SH-SY5Y (cell line): ENCODE results near the gene BHLHE40.

Experiments
- GATA2 ChIP-seq: IDR thresholded peaks from 2 replicates; pipeline ENCODE4 v1.6.1; 2011; ENCODE audit warnings: mild to moderate bottlenecking, low read depth, low read length
- GATA3 ChIP-seq: IDR thresholded peaks from 2 replicates; pipeline ENCODE4 v1.6.1; 2011; ENCODE audit warnings: low read depth, mild to moderate bottlenecking, low read length, moderate library complexity

The BHLHE40 gene

DNA sequence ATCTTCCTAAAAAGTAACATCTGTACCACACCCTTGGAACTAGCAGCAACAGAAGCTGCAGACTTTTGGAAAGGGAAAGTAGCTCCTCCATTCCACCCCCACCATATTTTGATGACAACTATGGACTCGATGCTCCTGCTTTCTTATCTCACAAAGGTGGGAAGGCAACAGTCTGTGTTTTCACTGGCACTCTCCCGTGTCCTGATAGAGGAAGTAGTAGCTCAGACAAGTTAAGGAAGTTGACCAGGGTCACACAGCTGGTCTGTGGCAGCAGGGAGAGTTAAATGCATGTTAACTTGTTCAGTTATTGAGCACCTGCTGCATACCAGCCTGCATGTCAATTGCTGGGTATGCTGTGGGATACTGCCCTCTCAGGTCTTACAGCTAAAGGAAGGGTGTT is 33.1 kb downstream of the BHLHE40 start:
- TF ChIP-seq GATA2, result no peak
- TF ChIP-seq GATA3, result no peak

DNA sequence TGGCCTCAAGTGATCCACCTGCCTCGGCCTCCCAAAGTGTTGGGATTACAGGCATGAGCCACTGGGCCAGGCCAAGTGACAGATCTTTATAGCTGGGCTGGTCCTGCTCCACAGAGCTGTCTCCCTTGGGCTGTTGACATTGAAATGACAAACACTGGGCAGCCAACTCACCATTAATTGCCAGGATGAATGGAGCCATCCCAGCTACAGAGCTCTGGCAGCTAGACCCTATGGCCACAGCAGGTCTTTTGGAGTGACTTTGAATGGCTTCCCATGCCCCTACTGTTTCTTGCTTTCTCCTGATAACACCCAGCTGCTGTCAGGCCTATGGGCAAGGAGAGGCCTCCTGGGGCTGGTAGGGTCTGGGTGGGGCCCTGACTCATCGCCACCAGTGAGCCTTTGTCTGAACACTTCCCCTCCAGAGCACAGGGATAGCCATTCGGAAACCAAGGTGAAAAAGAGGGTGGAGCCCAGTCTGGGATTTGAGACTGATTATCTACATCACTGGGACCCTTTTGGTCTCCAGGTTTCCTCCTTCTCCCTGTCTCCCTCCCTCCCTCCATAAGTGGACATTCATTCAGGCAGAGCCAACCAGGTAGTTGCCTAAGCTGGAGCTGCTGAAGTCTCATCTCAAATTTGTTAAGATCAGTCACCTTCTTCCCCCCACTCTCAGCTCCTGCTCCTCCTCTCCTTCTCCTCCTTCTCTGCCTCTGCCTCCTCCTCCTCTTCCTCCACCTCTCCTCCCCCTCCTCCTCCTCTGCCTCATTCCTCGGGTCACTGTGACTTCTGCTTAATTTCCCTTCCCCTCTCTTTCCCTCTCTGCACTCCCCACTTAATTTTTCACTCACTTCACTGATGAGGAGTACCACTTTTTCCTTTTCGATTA is 34.0 kb downstream of the BHLHE40 start:
- TF ChIP-seq GATA2 (no peak), GATA3 (no peak)

DNA sequence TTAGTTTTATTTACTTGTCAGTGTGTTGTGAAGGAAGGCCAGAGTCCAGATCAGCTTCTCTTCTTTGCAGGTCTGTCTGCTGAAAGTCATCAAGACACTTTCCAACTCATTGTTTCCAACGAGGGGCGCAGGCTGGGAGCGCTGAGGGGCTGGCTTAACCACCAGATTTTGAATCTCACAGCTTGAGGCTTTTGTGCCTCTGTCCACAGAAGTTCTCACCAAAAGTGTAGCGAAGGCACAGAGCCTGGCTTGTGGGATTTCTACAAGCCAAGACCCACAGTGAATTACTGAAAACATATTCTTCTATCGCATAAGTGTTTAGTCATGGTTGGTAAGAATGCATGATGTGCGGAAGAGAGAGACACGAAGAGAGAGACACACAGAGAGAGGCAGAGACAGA is 35.2 kb downstream of the BHLHE40 start:
- no peak for TF ChIP-seq GATA2
- no peak for TF ChIP-seq GATA3

GRCh38 chr3:5015056-5015455 is 35.8 kb downstream of the BHLHE40 start:
- TF ChIP-seq GATA2 (no peak), GATA3 (no peak)

DNA sequence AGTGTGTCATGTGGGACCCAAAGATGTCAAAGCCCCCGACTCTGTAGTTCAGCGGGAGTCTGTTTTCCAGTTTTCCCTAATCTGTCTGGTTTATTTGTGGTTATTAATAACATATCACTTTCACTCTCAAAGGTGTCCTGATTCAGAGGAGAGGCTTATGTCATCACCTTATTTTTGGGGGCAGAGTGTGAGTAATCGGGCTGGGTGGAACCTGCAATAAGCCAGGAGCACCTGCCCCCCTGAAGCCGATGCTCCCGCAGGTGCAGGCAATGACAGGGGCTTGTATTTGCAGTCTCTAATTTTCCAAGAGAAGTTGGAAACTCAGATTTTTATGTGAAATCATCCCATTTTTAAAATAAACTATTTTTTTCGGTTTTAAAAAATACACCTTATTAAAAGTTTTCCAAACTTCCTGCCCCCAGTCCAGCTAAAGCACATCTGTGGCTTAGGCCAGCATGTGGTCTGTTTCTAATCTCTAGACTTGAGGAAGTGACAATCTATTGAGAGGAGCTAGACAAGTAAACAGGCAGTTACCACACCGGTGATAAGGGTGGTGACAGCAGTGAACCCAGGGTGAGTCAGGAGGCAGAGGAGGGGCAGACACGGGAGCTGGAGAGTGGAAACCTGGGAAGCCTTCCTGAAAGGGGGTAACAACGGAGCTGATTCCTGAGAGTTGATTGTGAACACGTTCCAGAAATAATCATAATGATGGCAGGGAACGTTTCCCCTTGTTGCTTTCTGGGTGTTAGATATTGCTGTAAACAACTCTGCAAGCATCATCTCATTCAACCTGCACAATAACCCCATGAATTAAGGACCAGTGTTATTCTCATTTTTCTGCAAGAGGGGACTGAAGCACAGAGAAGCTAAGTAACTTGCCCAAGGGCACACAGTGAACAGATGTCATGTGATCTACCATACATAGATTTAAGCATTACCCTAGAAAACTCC is 37.2 kb downstream of the BHLHE40 start:
- TF ChIP-seq GATA3, result no peak
- TF ChIP-seq GATA2, result no peak

GRCh38 chr3:5017925-5018531 is 38.8 kb downstream of the BHLHE40 start:
- TF ChIP-seq GATA3 (no peak), GATA2 (no peak)

- TF ChIP-seq GATA2, result no peak
- no peak for TF ChIP-seq GATA3
These were observed 40.4 kb downstream of the BHLHE40 start for GRCh38 chr3:5019411-5020241.

GRCh38 chr3:5020242-5020722 is 41.0 kb downstream of the BHLHE40 start:
- TF ChIP-seq GATA3, result no peak
- no peak for TF ChIP-seq GATA2

GRCh38 chr3:5021116-5022092 is 42.2 kb downstream of the BHLHE40 start:
- TF ChIP-seq GATA3, result no peak
- TF ChIP-seq GATA2, result no peak

GRCh38 chr3:5022187-5022965 is 43.1 kb downstream of the BHLHE40 start:
- no peak for TF ChIP-seq GATA2
- no peak for TF ChIP-seq GATA3

GRCh38 chr3:5022966-5023776 is 43.9 kb downstream of the BHLHE40 start:
- TF ChIP-seq GATA3, result no peak
- TF ChIP-seq GATA2, result no peak
